ENCODE measurements around the gene AK9.

AK9 gene

DNA sequence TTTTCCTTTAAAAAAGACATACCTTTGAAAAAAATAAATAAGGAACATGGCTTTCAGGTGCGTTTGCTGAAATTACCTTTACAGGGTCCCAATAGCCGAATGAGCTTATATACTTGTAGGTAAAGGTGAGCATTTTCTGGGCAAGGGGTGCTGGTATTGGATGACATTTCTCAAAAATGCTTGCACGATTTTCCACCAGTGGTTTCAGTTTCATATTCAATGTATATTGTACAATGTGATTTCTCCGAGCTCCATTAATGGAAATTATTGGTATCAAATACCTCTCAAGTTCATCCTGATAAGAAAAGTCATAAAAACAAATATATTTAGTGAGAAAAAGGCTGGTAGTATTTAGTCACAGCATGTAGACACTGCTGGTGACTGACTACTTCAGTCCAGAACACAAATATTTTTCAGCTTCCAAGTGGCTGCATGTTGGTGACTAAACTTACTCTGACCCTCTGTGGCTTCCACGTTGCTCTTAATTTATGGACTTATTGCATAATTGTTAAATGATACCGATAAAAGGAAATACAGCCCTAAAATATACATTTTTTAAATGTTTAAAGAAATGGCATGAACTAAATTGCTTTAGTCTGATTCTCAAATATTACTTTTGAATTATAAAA, 175.1 kb downstream of the AK9 start:
- H3K4me3 ChIP-seq (replicated peaks; ENCODE audit: low read depth, low read length): no peak overlapping the region
- no peak for DNase-seq (ENCODE audit: low read depth)
- TF ChIP-seq, protein P1, sequence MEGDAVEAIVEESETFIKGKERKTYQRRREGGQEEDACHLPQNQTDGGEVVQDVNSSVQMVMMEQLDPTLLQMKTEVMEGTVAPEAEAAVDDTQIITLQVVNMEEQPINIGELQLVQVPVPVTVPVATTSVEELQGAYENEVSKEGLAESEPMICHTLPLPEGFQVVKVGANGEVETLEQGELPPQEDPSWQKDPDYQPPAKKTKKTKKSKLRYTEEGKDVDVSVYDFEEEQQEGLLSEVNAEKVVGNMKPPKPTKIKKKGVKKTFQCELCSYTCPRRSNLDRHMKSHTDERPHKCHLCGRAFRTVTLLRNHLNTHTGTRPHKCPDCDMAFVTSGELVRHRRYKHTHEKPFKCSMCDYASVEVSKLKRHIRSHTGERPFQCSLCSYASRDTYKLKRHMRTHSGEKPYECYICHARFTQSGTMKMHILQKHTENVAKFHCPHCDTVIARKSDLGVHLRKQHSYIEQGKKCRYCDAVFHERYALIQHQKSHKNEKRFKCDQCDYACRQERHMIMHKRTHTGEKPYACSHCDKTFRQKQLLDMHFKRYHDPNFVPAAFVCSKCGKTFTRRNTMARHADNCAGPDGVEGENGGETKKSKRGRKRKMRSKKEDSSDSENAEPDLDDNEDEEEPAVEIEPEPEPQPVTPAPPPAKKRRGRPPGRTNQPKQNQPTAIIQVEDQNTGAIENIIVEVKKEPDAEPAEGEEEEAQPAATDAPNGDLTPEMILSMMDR (IDR thresholded peaks at IDR 0.05; ENCODE audit: low read length, missing control alignments): no peak

- TF ChIP-seq, protein P1 (IDR thresholded peaks at IDR 0.05; ENCODE audit: low read length, missing control alignments): no peak
- DNase-seq (ENCODE audit: low read depth): no peak
- H3K4me3 ChIP-seq (replicated peaks; ENCODE audit: low read depth, low read length): no peak overlapping the region
Measured at GRCh38 chr6:109514946-109515345, 176.1 kb downstream of the AK9 start.

DNA sequence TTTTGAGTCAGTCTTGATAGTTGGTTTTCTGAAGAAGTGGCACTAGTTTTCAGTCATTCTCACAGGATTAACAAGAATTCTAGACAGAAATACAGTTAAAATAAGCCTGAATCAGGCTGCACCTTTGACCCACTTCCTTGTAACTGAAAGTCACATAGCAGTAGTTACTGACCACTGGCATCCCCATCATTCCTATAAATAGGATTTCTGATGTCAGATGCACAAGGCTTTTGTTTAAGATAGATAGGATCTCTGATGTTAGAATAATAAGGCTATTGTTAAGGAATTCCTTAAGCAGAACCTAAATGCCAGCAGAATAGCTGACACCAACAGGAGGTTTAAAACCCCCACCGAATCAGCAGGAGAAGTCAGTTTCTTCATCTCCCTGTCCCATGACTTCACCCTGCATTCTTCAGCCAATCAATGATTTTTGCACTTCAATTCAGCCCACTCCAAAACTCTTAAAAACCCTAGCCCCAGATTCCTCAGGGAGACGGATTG, 177.4 kb downstream of the AK9 start:
- TF ChIP-seq, protein P1 (IDR thresholded peaks at IDR 0.05; ENCODE audit: low read length, missing control alignments): no peak
- peak; percentile 93 for DNase-seq (ENCODE audit: low read depth)
- no peak overlapping the region for H3K4me3 ChIP-seq (replicated peaks; ENCODE audit: low read depth, low read length)

GRCh38 chr6:109512271-109512817, 178.7 kb downstream of the AK9 start:
- no peak overlapping the region for H3K4me3 ChIP-seq (replicated peaks; ENCODE audit: low read depth, low read length)
- DNase-seq (ENCODE audit: low read depth): peak; percentile 55
- TF ChIP-seq, protein P1 (IDR thresholded peaks at IDR 0.05; ENCODE audit: low read length, missing control alignments): no peak

DNA sequence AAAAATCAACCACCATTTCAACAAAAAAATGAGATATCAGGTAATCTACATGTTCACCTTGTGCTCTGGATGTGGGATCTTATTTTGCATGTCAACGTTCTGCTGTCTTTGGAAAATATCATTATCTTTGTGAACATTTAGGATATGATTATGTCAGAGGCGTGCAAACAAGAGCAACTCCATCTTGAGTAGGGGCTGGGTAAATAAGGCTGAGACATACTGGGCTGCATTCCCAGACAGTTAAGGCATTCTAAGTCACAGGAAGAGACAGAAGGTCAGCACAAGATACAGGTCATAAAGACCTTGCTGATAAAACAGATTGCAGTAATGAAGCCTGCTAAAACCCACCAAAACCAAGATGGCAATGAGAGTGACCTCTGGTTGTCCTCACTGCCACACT, 179.2 kb downstream of the AK9 start:
- DNase-seq (ENCODE audit: low read depth): no peak
- TF ChIP-seq, protein P1 (IDR thresholded peaks at IDR 0.05; ENCODE audit: low read length, missing control alignments): no peak
- H3K4me3 ChIP-seq (replicated peaks; ENCODE audit: low read depth, low read length): no peak overlapping the region

DNA sequence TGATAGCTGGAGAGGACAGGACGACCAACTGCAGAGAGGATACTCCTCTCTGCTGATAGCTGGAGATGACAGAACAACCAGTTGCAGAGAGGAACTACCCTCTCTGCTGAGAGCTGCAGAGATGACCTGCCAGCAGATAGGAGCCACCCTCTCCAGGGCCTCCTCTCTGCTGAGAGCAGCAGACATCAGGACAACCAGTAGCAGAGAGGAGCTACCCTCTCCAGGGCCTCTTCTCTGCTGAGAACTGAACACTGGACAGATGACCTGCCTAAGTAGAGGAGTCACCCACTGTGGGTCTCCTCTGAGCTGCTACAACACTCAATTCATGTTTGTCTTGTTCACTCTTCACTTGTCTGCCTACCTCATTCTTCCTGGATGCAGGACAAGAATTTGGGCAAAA, 180.6 kb downstream of the AK9 start:
- TF ChIP-seq, protein P1 (IDR thresholded peaks at IDR 0.05; ENCODE audit: low read length, missing control alignments): no peak
- no peak for DNase-seq (ENCODE audit: low read depth)
- no peak overlapping the region for H3K4me3 ChIP-seq (replicated peaks; ENCODE audit: low read depth, low read length)
